GM19372 (cell line): ENCODE results near the gene MRTFB.

Source experiments
- ATAC-seq: cut with Tn5 transposase; IDR thresholded peaks from one replicate; pipeline ENCODE4 v1.9.1; 2021; ENCODE audit warnings: mild to moderate bottlenecking, low read depth, moderate library complexity; ENCODE audit not compliant: unreplicated experiment

MRTFB gene

GRCh38 chr16:14063618-14064581, 7.2 kb upstream of the MRTFB start:
- ATAC-seq: no peak

GRCh38 chr16:14069818-14070217, 1.3 kb upstream of the MRTFB start:
- no peak for ATAC-seq

GRCh38 chr16:14070555-14070876, 603 bp upstream of the MRTFB start:
- peak; percentile 8 for ATAC-seq

DNA sequence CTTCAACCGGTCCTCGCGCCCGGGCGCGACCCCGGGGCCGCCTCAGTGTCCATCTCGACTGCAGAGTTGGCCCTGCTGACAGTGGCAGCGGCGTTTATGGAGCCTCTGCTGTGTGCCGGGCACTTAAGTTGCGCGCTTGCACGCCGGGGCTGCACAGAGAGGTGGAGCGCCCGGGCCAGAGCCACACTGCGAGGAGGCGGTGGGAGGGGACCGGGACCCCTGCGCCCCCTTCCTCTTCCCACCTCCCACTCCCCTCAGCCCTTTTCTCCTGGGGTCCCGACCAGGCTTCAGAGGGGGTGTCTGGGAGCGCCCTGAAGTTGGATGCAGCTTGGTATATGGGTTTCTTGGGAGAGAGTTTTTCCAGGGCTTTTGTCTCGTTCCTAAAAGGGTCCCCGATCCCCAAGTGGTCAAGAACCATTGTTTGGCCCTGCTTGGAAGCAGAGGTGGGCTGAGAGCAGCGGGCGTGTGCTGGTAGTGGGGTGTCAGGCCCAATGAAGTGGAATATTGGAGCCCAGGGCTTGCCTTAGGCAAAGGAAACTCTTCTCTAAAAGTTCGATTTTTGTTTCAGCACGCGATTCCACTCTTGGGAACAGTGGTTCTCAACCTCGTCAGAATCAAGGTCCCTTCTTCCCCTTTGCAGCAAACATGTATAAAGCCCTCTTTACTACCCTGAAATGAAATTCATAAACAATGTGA, 605 bp downstream of the MRTFB start:
- no peak for ATAC-seq

DNA sequence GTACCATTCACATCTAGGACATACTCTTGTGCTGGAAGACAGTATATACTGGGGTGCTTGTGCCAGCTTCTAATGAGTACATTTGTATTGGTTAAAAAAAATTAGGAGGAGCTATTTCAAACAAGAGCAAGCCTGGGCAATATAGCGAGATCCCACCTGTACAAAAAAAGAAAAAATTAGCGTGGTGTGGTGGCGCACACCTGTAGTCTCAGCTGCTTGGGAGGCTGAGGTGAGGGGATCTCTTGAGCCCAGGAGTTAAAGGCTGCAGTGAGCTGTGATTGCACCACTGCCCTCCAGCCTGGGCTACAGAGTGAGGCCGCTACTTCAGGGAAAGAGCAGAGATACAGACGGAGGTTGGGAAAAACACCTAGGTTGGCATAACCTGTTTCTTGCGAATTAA, 1.2 kb downstream of the MRTFB start:
- no peak for ATAC-seq

GRCh38 chr16:14074544-14074943, 3.4 kb downstream of the MRTFB start:
- no peak for ATAC-seq

GRCh38 chr16:14077918-14078317, 6.8 kb downstream of the MRTFB start:
- ATAC-seq: no peak

DNA sequence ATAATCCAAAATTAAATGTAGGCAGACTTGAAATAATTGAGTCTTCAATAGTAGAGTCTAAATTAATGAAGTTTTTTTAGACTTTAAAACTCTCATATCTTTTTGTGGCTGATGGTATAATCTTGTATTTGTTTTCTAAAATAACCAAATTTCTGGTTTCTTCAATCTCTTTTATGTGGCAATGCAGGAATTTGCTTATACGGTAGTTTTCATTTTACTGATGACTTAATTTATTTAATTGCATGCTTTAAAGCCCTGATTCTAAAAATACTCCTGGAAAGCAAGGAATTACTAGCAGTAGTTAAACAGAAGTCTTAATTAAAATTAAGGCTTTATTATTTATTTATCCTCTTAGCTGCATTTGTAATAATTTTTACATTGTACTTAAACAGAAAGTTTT, 15.4 kb downstream of the MRTFB start:
- no peak for ATAC-seq

DNA sequence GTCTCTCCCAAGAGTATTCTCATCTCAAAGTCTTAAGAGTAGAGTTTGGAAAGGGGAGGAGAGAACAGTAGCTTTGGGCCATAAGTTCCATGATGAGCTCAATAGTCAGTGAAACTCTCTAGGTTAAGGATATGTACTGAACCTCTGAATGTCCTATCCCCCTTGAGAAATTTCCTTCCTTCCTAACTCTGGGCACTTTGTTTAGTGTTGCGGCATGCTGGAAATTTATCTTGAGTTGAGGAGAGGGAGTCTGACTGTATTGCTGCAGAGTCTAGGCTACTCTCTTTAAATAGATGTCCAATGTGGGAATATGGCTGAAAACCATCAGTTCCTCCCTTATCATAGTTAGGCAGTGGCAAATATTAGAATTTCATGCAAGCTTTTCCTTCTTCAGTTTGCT, 16.1 kb downstream of the MRTFB start:
- no peak for ATAC-seq

DNA sequence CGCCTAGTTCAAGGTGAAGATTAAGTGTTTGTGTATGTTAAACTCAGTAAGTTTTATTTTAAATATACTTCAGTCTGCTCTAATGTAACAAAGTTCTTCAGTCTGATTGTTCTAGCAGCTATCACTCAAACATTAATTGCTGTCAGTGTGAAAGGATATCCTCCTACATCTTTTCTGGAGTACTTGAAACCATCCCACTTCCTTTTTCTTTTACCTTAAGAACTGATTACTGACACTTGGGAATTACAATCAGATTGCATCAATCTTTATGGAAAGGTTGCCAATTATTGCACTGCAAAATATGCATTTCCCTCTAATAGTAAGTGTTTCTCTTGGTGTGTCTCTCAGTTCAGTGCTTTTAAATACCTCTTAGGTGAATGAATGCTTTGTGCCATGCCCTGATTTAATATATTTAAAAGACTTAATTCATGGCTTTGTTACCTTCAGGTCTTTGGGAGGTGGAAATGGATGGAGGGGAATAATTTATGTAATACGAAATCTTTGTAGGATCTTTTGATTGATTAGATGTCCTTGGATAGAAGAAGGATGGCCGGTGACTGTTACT, 16.6 kb downstream of the MRTFB start:
- no peak for ATAC-seq

- no peak for ATAC-seq
These were observed 17.1 kb downstream of the MRTFB start for GRCh38 chr16:14088155-14088753.

DNA sequence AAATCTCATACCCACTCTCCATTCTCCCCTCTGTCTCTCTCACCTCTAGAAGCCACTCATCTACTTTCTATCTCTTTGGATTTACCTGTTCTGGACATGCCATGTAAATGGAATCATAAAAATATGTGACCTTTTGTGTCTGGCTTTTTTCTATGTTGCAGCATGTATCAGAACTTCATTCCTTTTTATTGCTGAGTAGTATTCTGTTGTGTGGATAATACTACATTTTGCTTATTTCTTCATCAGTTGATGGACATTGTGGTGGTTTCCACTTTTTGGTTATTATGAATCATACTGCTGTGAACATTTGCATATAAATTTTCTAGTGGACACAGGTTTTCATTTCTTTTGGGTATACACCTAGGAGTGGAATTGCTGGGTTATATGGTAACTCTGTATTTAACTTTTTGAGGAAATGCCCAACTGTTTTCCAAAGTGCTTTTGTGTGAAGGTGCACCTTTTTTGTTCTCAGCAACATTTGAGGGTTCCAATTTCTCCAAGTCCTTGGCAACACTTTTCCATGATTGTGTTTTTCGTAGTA, 18.2 kb downstream of the MRTFB start:
- ATAC-seq: no peak

- no peak for ATAC-seq
These were observed 21.4 kb downstream of the MRTFB start for GRCh38 chr16:14092561-14092960.

DNA sequence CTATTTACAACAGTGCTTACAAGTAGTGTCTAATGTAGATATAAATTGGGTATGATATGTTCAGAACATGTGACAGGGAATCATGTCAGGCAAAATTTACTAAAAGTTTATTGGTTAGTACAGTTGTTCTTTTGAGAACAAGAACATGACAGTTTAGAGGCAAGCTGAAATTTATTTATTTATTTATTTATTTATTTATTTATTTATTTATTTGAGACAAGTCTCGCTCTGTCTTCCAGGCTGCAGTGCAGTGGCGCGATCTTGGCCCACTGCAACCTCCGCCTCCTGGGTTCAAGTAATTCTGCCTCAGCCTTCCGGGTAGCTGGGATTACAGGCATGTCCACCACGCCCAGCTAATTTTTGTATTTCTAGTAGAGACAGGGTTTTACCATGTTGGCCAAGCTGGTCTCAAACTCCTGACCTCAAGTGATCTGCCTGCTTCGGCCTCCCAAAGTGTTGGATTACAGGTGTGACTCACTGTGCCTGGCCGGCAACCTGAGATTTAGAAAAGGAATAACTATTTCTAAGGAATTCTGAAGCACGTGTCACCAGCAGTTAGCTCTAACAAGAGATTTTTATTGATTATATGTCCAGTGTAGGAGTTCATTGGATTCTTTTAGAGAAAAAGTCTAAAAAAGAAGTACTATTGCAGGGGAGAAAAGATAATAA, 24.9 kb downstream of the MRTFB start:
- ATAC-seq: no peak

- ATAC-seq: no peak
These were observed 26.3 kb downstream of the MRTFB start for GRCh38 chr16:14097182-14097959.

- no peak for ATAC-seq
These were observed 27.0 kb downstream of the MRTFB start for GRCh38 chr16:14098081-14098480.

DNA sequence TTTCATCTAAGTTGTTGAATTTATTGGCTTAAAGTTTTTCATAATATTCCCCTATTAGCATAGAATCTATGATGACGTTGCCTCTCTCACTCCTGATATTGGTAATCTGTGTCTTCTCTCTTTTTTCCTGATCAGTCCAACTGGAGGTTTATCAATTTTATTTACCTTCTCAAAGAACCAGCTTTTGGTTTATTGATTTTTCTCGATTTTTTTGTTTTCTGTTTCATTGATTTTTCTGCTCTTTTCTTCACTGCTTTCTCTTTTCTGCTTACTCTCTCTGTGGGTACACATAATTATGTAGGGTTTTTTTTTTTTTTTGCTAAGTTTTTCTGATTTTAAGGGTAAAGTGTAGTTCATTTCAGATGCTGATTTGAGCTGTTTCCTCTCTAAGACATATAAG, 29.7 kb downstream of the MRTFB start:
- ATAC-seq: no peak

DNA sequence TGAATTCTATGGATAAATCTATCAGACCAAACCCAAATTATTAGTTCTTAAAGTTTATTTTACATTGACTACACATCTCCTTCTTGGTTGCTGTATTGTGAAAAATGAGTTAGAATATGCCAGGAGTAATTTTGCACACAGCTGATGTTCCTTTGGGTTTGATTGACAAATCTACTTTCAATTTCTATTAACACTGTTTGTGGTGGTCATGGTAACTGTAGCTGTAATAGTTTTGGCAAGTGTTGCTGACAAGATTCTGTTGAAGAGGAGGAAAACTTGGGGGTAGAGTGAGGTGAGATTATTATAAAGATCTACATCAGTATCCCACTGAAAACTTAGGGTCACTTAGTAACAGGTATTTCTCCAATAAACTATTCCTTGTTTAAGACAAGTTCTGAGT, 30.3 kb downstream of the MRTFB start:
- no peak for ATAC-seq

GRCh38 chr16:14102925-14103720, 32.0 kb downstream of the MRTFB start:
- ATAC-seq: no peak
